Activated T-helper 2 cell treated with anti-CD3 and anti-CD28 coated beads, Interferon-gamma antibody, Interleukin-2, Interleukin-4, amounts not matched to agents 10 μg/mL and 5 μg/mL and 100 μg/mL, durations not matched to agents 14 hours and 24 hours and 36 hours (primary cell): ENCODE results near the gene EMC8. TPM values are rescaled to one million over a fixed set of nuclear protein-coding genes. Genes with fewer than 3 reads are reported as not detected.
A peak's percentile ranks its signal among the peaks of the same experiment; 100 is the strongest.

Experiments
- DNase-seq: peaks from one replicate; pipeline ENCODE4 v3.0.0; 2021; ENCODE audit warnings: low spot score
- H3K27ac Mint-ChIP-seq: one replicate; pipeline ENCODE4 v1.8.0; 2021; ENCODE audit warnings: mixed read lengths
- H3K27me3 Mint-ChIP-seq: one replicate; pipeline ENCODE4 v1.8.0; 2021; ENCODE audit warnings: low read depth, mixed read lengths
- H3K36me3 Mint-ChIP-seq: one replicate; pipeline ENCODE4 v1.8.0; 2021; ENCODE audit warnings: low read depth, mixed read lengths
- H3K4me1 Mint-ChIP-seq: one replicate; pipeline ENCODE4 v1.8.0; 2021; ENCODE audit warnings: low read depth, mixed read lengths
- H3K4me3 Mint-ChIP-seq: one replicate; pipeline ENCODE4 v1.8.0; 2021; ENCODE audit warnings: low read depth, mild to moderate bottlenecking, moderate library complexity, mixed read lengths
- H3K9me3 Mint-ChIP-seq: one replicate; pipeline ENCODE4 v1.8.0; 2021; ENCODE audit warnings: mixed read lengths
- intact Hi-C: fragments of 100-400 bp; cut with micrococcal nuclease; formaldehyde crosslinking; loops from one replicate; pipeline ENCODE4 v1.15.1; 2023
- total RNA-seq: library from RNA; stranded (reverse); gene quantifications from 2 replicates; pipeline ENCODE4 v1.2.3, GENCODE V29; 2022

EMC8 gene
- total RNA-seq, 1 donor from 2014 or later: 40.2 TPM

- DNase-seq: no peak
- Mint-ChIP-seq H3K4me3 (no peak overlapping the region), H3K36me3 (no peaks in the 10 kb centered on the region), H3K9me3 (no peaks in the 10 kb centered on the region), H3K27me3 (peaks cover 22% of the 10 kb centered on the region), H3K27ac (no peak overlapping the region), H3K4me1 (peaks cover 3% of the 10 kb centered on the region)
- intact Hi-C loops: no loop called here
Measured at GRCh38 chr16:85752511-85753420, 46.6 kb downstream of the EMC8 start.

- Mint-ChIP-seq H3K9me3 (no peaks in the 10 kb centered on the region), H3K36me3 (no peaks in the 10 kb centered on the region), H3K4me3 (no peak overlapping the region), H3K27ac (no peak overlapping the region), H3K4me1 (peaks cover 3% of the 10 kb centered on the region), H3K27me3 (peaks cover 22% of the 10 kb centered on the region)
- intact Hi-C loops: no loop called here
- DNase-seq: no peak
Measured at GRCh38 chr16:85751698-85752501, 47.4 kb downstream of the EMC8 start.

- peaks cover 3% of the 10 kb centered on the region for H3K4me1 Mint-ChIP-seq
- H3K36me3 Mint-ChIP-seq: no peaks in the 10 kb centered on the region
- no peak for DNase-seq
- H3K4me3 Mint-ChIP-seq: peak within 1 kb of the TSS; percentile 74
- intact Hi-C loops: no loop called here
- H3K27ac Mint-ChIP-seq: no peak within 1 kb of the TSS
- peaks cover 22% of the 10 kb centered on the region for H3K27me3 Mint-ChIP-seq
- H3K9me3 Mint-ChIP-seq: no peaks in the 10 kb centered on the region
Measured at GRCh38 chr16:85750827-85751697, 48.3 kb downstream of the EMC8 start, which contains the start of gene C16orf74. TSS of gene C16orf74 (minus strand) at chr16:85751096. CDS start at chr16:85735217, 15,879 bp downstream.

- Mint-ChIP-seq H3K4me1 (peaks cover 3% of the 10 kb centered on the region), H3K27me3 (peaks cover 22% of the 10 kb centered on the region), H3K4me3 (peak overlapping the region; percentile 74), H3K36me3 (no peaks in the 10 kb centered on the region), H3K9me3 (no peaks in the 10 kb centered on the region), H3K27ac (no peak overlapping the region)
- no peak for DNase-seq
- intact Hi-C loops: no loop called here
Measured at GRCh38 chr16:85750146-85750826, 49.1 kb downstream of the EMC8 start.

GRCh38 chr16:85749771-85750145 lies 49.6 kb downstream of the EMC8 start:
- Mint-ChIP-seq H3K27me3 (peaks cover 22% of the 10 kb centered on the region), H3K27ac (no peak overlapping the region), H3K4me3 (no peak overlapping the region), H3K36me3 (no peaks in the 10 kb centered on the region), H3K4me1 (peaks cover 3% of the 10 kb centered on the region), H3K9me3 (no peaks in the 10 kb centered on the region)
- DNase-seq: no peak
- intact Hi-C loops: no loop called here

GRCh38 chr16:85746460-85747215 lies 52.7 kb downstream of the EMC8 start:
- Mint-ChIP-seq H3K4me3 (no peak overlapping the region), H3K36me3 (no peaks in the 10 kb centered on the region), H3K27me3 (peaks cover 11% of the 10 kb centered on the region), H3K27ac (no peak overlapping the region), H3K4me1 (peaks cover 3% of the 10 kb centered on the region), H3K9me3 (no peaks in the 10 kb centered on the region)
- intact Hi-C loops: no loop called here
- no peak for DNase-seq

GRCh38 chr16:85738923-85739715 lies 60.2 kb downstream of the EMC8 start:
- Mint-ChIP-seq H3K4me1 (peaks cover 5% of the 10 kb centered on the region), H3K36me3 (no peaks in the 10 kb centered on the region), H3K9me3 (no peaks in the 10 kb centered on the region), H3K4me3 (no peak overlapping the region), H3K27ac (no peak overlapping the region), H3K27me3 (peaks cover 2% of the 10 kb centered on the region)
- no peak for DNase-seq
- intact Hi-C loops: no loop called here

- H3K27ac Mint-ChIP-seq: no peak overlapping the region
- H3K4me1 Mint-ChIP-seq: peaks cover 5% of the 10 kb centered on the region
- no peaks in the 10 kb centered on the region for H3K9me3 Mint-ChIP-seq
- no peak for DNase-seq
- intact Hi-C loops: no loop called here
- peaks cover 2% of the 10 kb centered on the region for H3K27me3 Mint-ChIP-seq
- H3K4me3 Mint-ChIP-seq: no peak overlapping the region
- H3K36me3 Mint-ChIP-seq: no peaks in the 10 kb centered on the region
Measured at GRCh38 chr16:85736921-85737320, 62.4 kb downstream of the EMC8 start.

- no peak overlapping the region for H3K27ac Mint-ChIP-seq
- peaks cover 2% of the 10 kb centered on the region for H3K27me3 Mint-ChIP-seq
- H3K9me3 Mint-ChIP-seq: no peaks in the 10 kb centered on the region
- no peak for DNase-seq
- no peaks in the 10 kb centered on the region for H3K36me3 Mint-ChIP-seq
- H3K4me3 Mint-ChIP-seq: no peak overlapping the region
- intact Hi-C loops: no loop called here
- H3K4me1 Mint-ChIP-seq: peaks cover 5% of the 10 kb centered on the region
Measured at GRCh38 chr16:85735946-85736345, 63.4 kb downstream of the EMC8 start.

- DNase-seq: peak; percentile 18
- intact Hi-C loops: no loop called here
- Mint-ChIP-seq H3K27me3 (peaks cover 2% of the 10 kb centered on the region), H3K27ac (no peak overlapping the region), H3K36me3 (no peaks in the 10 kb centered on the region), H3K4me1 (peaks cover 5% of the 10 kb centered on the region), H3K9me3 (no peaks in the 10 kb centered on the region), H3K4me3 (no peak overlapping the region)
Measured at GRCh38 chr16:85735225-85735635, 64.1 kb downstream of the EMC8 start.
